HepG2 (cell line): Measurements from ENCODE around the gene THAP5. TPM values are rescaled to one million over a fixed set of nuclear protein-coding genes. Genes with fewer than 3 reads are reported as not detected.

Experiments used
- ATAC-seq: fragments of 200-7000 bp; cut with Tn5 transposase; 3 replicates; pipeline ENCODE4 v1.9.1; 2020; ENCODE audit warnings: mild to moderate bottlenecking, moderate library complexity
- BruUV-seq: library from RNA; stranded (reverse); fragments of 400-500 nt; replicated peaks from 2 replicates; lab custom pipeline; 2021; lab: Mats Ljungman, UMichigan
- CTCF ChIA-PET: fragments of 300-600 bp; formaldehyde crosslinking; extraction: SDS; loops from one replicate; lab custom pipeline; 2021; ENCODE audit warnings: low total read pairs, inconsistent platforms, low intra/inter-chr PET ratio; lab: Yijun Ruan, JAX
- POLR2A ChIA-PET: fragments of 350-600 bp; sonication (Branson Sonifier 250); formaldehyde crosslinking; loops from one replicate; lab custom pipeline; 2020; ENCODE audit warnings: antibody characterized with exemption, inconsistent platforms; lab: Yijun Ruan, JAX
- DNase-seq: peaks from one replicate; pipeline ENCODE4 v3.0.0-alpha.2; 2015; ENCODE audit warnings: low spot score
- FAIRE-seq: peaks from 3 replicates; lab custom pipeline; 2011; peaks lifted over from hg19 to GRCh38; lab: Jason Lieb, UNC
- H2AFZ ChIP-seq: one replicate; pipeline ENCODE4 v1.6.1; 2011; ENCODE audit warnings: low read length, inconsistent platforms
- H3K27ac ChIP-seq: fragments of 300-600 bp; 3 replicates; pipeline ENCODE4 v1.8.0; 2011; ENCODE audit warnings: mixed run types, mild to moderate bottlenecking, mixed read lengths, low read length, inconsistent platforms; ENCODE audit not compliant: insufficient read depth; ENCODE audit errors: extremely low read length
- H3K27me3 ChIP-seq, 2 experiments: fragments of 200-600 bp in 1 of 2; 2 replicates in 1 of 2; 3 replicates in 1 of 2; pipeline versions ENCODE4 v1.6.0 to v1.8.0; 2011; ENCODE audit warnings: low read length in 2 of 2, mild to moderate bottlenecking in 2 of 2, moderate library complexity in 2 of 2, inconsistent platforms in 1 of 2; ENCODE audit not compliant: insufficient read depth in 2 of 2, control insufficient read depth in 1 of 2
- H3K36me3 ChIP-seq, 2 experiments: fragments of 200-600 bp in 1 of 2; replicated peaks in 1 of 2; 2 replicates in 1 of 2; 3 replicates in 1 of 2; pipeline versions ENCODE4 v1.5.1 to v1.8.0; 2011; ENCODE audit warnings: low read length in 2 of 2, inconsistent platforms in 1 of 2; ENCODE audit not compliant: insufficient read depth in 2 of 2, control insufficient read depth in 1 of 2
- H3K4me1 ChIP-seq: 2 replicates; pipeline ENCODE4 v1.5.1; 2012; ENCODE audit warnings: low read length, inconsistent platforms; ENCODE audit not compliant: insufficient read depth
- H3K4me2 ChIP-seq: 2 replicates; pipeline ENCODE4 v1.6.0; 2011; ENCODE audit warnings: low read depth, low read length, inconsistent platforms
- H3K4me3 ChIP-seq, 3 experiments: fragments of 200-600 bp in 1 of 3; sonication (generic), shearing (Covaris generic) in 1 of 3; replicated peaks in 1 of 3; 2 replicates each; pipeline ENCODE4 v1.5.1; 2011 to 2016; ENCODE audit warnings: low read length in 3 of 3, inconsistent platforms in 2 of 3, low read depth in 2 of 3, mild to moderate bottlenecking in 2 of 3, control low read depth in 1 of 3, mixed read lengths in 1 of 3; ENCODE audit not compliant: insufficient read depth in 1 of 3
- H3K79me2 ChIP-seq: one replicate; pipeline ENCODE4 v1.6.1; 2011; ENCODE audit warnings: low read length, inconsistent platforms; ENCODE audit not compliant: insufficient read depth
- H3K9ac ChIP-seq: 2 replicates; pipeline ENCODE4 v1.6.0; 2011; ENCODE audit warnings: mild to moderate bottlenecking, low read depth, low read length, inconsistent platforms; ENCODE audit not compliant: insufficient read depth
- H3K9me3 ChIP-seq: 2 replicates; pipeline ENCODE4 v1.5.1; 2012; ENCODE audit warnings: mild to moderate bottlenecking, low read length
- H4K20me1 ChIP-seq: 2 replicates; pipeline ENCODE4 v1.6.0; 2011; ENCODE audit warnings: inconsistent platforms, mild to moderate bottlenecking, low read length, moderate library complexity; ENCODE audit not compliant: insufficient read depth
- ATRX ChIP-seq: sonication (generic); formaldehyde crosslinking; IDR thresholded peaks from 2 replicates; pipeline ENCODE4 v1.4.0; 2020; ENCODE audit warnings: missing genetic modification reagents, borderline replicate concordance
- CEBPG ChIP-seq: IDR thresholded peaks from 2 replicates; pipeline ENCODE4 v1.6.1; 2016
- CHD4 ChIP-seq: fragments of 200-600 bp; sonication (generic); IDR thresholded peaks from 2 replicates; pipeline ENCODE4 v1.7.0; 2017; ENCODE audit warnings: mild to moderate bottlenecking, low read length, borderline replicate concordance
- KMT2B ChIP-seq: IDR thresholded peaks from 2 replicates; pipeline ENCODE4 v1.6.1; 2016; ENCODE audit warnings: missing genetic modification reagents, missing compliant biosample characterization
- SRF ChIP-seq: IDR thresholded peaks from 2 replicates; pipeline ENCODE4 v1.6.1; 2011; ENCODE audit warnings: mild to moderate bottlenecking, low read depth, low read length, moderate library complexity
- ZNF142 ChIP-seq: sonication (generic); formaldehyde crosslinking; IDR thresholded peaks from 2 replicates; pipeline ENCODE4 v1.4.0; 2020; ENCODE audit warnings: missing genetic modification reagents
- ZNF160 ChIP-seq: sonication (generic); formaldehyde crosslinking; IDR thresholded peaks from 2 replicates; pipeline ENCODE4 v1.8.0; 2022; ENCODE audit warnings: mild to moderate bottlenecking, inconsistent platforms, missing genetic modification reagents
- ZNF652 ChIP-seq: IDR thresholded peaks from 2 replicates; pipeline ENCODE4 v1.6.1; 2016; ENCODE audit warnings: low read depth, borderline replicate concordance
- ZNF766 ChIP-seq: sonication (generic); formaldehyde crosslinking; IDR thresholded peaks from 2 replicates; pipeline ENCODE4 v1.5.0; 2020; ENCODE audit warnings: missing genetic modification reagents, borderline replicate concordance
- in situ Hi-C: cut with HindIII; loops from 2 replicates; pipeline ENCODE4 v1.10.0; 2017; ENCODE audit warnings: low pct_unique_long_range_greater_than_20kb; ENCODE audit not compliant: extremely low pct_ligation_motif_present
- intact Hi-C: fragments of 100-400 bp; cut with micrococcal nuclease; formaldehyde crosslinking; loops from one replicate; pipeline ENCODE4 v1.10.0; 2022; ENCODE audit not compliant: unreplicated experiment
- polyA plus RNA-seq, 8 experiments: library from polyadenylated mRNA; depleted of rRNA in 3 of 8; stranded (reverse) in 7 of 8; unstranded in 1 of 8; fragments of >200 nt; fragmentation: Illumina TruSeq in 4 of 8; extraction: Trizol in 4 of 8; gene quantifications; 2 replicates each; pipeline versions ENCODE4 v1.2.1 to v1.2.3, GENCODE V29; 2011 to 2016; ENCODE audit warnings: low read depth in 4 of 8, missing spikeins in 1 of 8, mixed read lengths in 1 of 8; ENCODE audit not compliant: insufficient read depth in 1 of 8
- total RNA-seq, 5 experiments: library from RNA; depleted of rRNA; stranded (reverse); fragments of >200 nt; fragmentation: Illumina TruSeq; extraction: Trizol; gene quantifications; 2 replicates each; pipeline ENCODE4 v1.2.3, GENCODE V29; 2016; ENCODE audit warnings: low read depth in 1 of 5
- TF ChIP-seq, protein P1 (sequence below): fragments of 450-650 bp; IDR thresholded peaks from 2 replicates; pipeline ENCODE4 v1.6.1; 2017
- TF ChIP-seq, protein P2 (sequence below): sonication (generic); formaldehyde crosslinking; IDR thresholded peaks from 2 replicates; pipeline ENCODE4 v1.4.0; 2020; ENCODE audit warnings: missing genetic modification reagents

Gene THAP5
- total and polyA plus RNA-seq, 2 of the 13 experiments (the other 11 are each of a cell fraction or from before 2014, with no cell fraction given), result 3.6 to 11.8 TPM

- TF ChIP-seq ZNF160 (CRISPR knock-in tag), result 0 out of 2 replicates have a peak, but pooled peaks have one; percentile 3
Observed at GRCh38 chr7:108568801-108569380, 615 bp downstream of the THAP5 start (continued).

DNA sequence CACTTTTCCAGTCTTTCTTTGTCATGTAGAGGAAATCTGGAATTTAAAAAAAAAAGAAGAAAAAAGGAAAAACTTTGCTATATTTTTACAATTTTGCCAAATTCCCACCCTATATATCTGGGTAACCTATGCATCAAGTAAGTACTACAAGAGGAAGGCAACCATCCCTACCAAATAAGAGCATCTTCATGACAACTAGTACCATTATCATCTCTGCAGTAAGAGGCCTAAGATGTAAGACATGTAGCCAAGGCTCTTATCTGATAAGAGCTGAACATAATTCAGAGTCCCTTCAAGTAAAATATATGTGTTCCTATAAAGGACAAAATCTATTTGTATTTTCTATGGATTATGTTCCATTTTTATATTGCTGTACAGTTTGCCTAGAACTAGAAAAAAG is 3.5 kb downstream of the THAP5 start:
- no peak overlapping the region for H2AFZ ChIP-seq
- no peak for DNase-seq
- H3K36me3 ChIP-seq, result no peaks in the 10 kb centered on the region; a peak in 1 of 5 replicates
- intact Hi-C loops, result no loop called here
- no peak overlapping the region for H3K27ac ChIP-seq
- in situ Hi-C loops, result no loop called here
- no peaks in the 10 kb centered on the region; a peak in 1 of 5 replicates for H3K27me3 ChIP-seq
- H4K20me1 ChIP-seq, result peaks cover 4% of the 10 kb centered on the region
- no peaks in the 10 kb centered on the region for H3K9me3 ChIP-seq
- no TSS peak for BruUV-seq
- H3K79me2 ChIP-seq, result peaks cover 41% of the 10 kb centered on the region
- no peak for FAIRE-seq
- no peak overlapping the region for H3K9ac ChIP-seq
- POLR2A ChIA-PET, result no interaction called here
- H3K4me2 ChIP-seq, result no peak overlapping the region
- no peak for ATAC-seq
- peaks cover 21% of the 10 kb centered on the region for H3K4me1 ChIP-seq
- no peak overlapping the region for H3K4me3 ChIP-seq
- CTCF ChIA-PET, result no interaction called here
- TF ChIP-seq, protein P1, sequence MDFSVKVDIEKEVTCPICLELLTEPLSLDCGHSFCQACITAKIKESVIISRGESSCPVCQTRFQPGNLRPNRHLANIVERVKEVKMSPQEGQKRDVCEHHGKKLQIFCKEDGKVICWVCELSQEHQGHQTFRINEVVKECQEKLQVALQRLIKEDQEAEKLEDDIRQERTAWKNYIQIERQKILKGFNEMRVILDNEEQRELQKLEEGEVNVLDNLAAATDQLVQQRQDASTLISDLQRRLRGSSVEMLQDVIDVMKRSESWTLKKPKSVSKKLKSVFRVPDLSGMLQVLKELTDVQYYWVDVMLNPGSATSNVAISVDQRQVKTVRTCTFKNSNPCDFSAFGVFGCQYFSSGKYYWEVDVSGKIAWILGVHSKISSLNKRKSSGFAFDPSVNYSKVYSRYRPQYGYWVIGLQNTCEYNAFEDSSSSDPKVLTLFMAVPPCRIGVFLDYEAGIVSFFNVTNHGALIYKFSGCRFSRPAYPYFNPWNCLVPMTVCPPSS, result no peak
- TF ChIP-seq KMT2B (no peak), ZNF652 (CRISPR knock-in tag) (no peak), ATRX (CRISPR knock-in tag) (no peak), CHD4 (no peak), SRF (no peak), ZNF142 (no peak), ZNF766 (no peak), CEBPG (no peak)
- TF ChIP-seq, protein P2, sequence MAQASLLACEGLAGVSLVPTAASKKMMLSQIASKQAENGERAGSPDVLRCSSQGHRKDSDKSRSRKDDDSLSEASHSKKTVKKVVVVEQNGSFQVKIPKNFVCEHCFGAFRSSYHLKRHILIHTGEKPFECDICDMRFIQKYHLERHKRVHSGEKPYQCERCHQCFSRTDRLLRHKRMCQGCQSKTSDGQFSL (CRISPR knock-in tag), result no peak
